ENCODE measurements around the gene SNX8.

The SNX8 gene

GRCh38 chr7:2283074-2283473 is 31.2 kb downstream of the SNX8 start:
- H2AFZ ChIP-seq (ENCODE audit: low read depth, low read length) = no peak overlapping the region
- no peak overlapping the region for H3K27ac ChIP-seq (ENCODE audit: low read length)
- H3K4me3 ChIP-seq (ENCODE audit: low read depth in 1 of 2, low read length in 2 of 2) = no peak overlapping the region
- H3K9me3 ChIP-seq (ENCODE audit: insufficient read depth, low read length, severe bottlenecking) = no peaks in the 10 kb centered on the region
- peaks cover 23% of the 10 kb centered on the region; the same call in 1 of the 2 replicates for H4K20me1 ChIP-seq (ENCODE audit: insufficient read depth, low read length)
- no peaks in the 10 kb centered on the region for H3K36me3 ChIP-seq (ENCODE audit: insufficient read depth, low read length)
- no peak overlapping the region for H3K9ac ChIP-seq (ENCODE audit: low read depth, low read length)
- no peak overlapping the region for H3K4me2 ChIP-seq (ENCODE audit: insufficient read depth, low read length)
- ATAC-seq (ENCODE audit: insufficient read depth, low read depth) (no peak; the same call in 2 of the 3 replicates), DNase-seq (no peak)
- TF ChIP-seq EZH2 (IDR thresholded peaks at IDR 0.05; ENCODE audit: borderline replicate concordance, low read depth, low read length, severe bottlenecking) (no peak), CTCF (IDR thresholded peaks at IDR 0.05; ENCODE audit: borderline replicate concordance, extremely low read depth, low read length, poor library complexity, severe bottlenecking) (no peak)
- peaks cover 33% of the 10 kb centered on the region for H3K79me2 ChIP-seq (ENCODE audit: insufficient read depth, low read length)
- no peaks in the 10 kb centered on the region for H3K27me3 ChIP-seq (ENCODE audit: insufficient read depth, low read length, poor library complexity)
- H3K4me1 ChIP-seq (ENCODE audit: insufficient read depth, low read length) = no peaks in the 10 kb centered on the region

GRCh38 chr7:2282185-2282751 is 32.0 kb downstream of the SNX8 start:
- H3K4me1 ChIP-seq (ENCODE audit: insufficient read depth, low read length) = no peaks in the 10 kb centered on the region

GRCh38 chr7:2281541-2281940 is 32.7 kb downstream of the SNX8 start:
- no peak for ATAC-seq (ENCODE audit: insufficient read depth, low read depth)
- Histone ChIP-seq H3K4me3 (ENCODE audit: low read depth in 1 of 2, low read length in 2 of 2) (no peak overlapping the region), H3K9ac (ENCODE audit: low read depth, low read length) (no peak overlapping the region), H3K9me3 (ENCODE audit: insufficient read depth, low read length, severe bottlenecking) (no peaks in the 10 kb centered on the region), H3K4me2 (ENCODE audit: insufficient read depth, low read length) (no peak overlapping the region), H4K20me1 (ENCODE audit: insufficient read depth, low read length) (peaks cover 27% of the 10 kb centered on the region; the same call in 1 of the 2 replicates), H2AFZ (ENCODE audit: low read depth, low read length) (no peak overlapping the region), H3K4me1 (ENCODE audit: insufficient read depth, low read length) (no peaks in the 10 kb centered on the region), H3K36me3 (ENCODE audit: insufficient read depth, low read length) (no peaks in the 10 kb centered on the region; the same call in 1 of the 2 replicates), H3K27me3 (ENCODE audit: insufficient read depth, low read length, poor library complexity) (no peaks in the 10 kb centered on the region), H3K27ac (ENCODE audit: low read length) (no peak overlapping the region), H3K79me2 (ENCODE audit: insufficient read depth, low read length) (peaks cover 31% of the 10 kb centered on the region)
- DNase-seq = no peak
- TF ChIP-seq EZH2 (IDR thresholded peaks at IDR 0.05; ENCODE audit: borderline replicate concordance, low read depth, low read length, severe bottlenecking) = no peak
- TF ChIP-seq CTCF (IDR thresholded peaks at IDR 0.05; ENCODE audit: borderline replicate concordance, extremely low read depth, low read length, poor library complexity, severe bottlenecking) = no peak

More at GRCh38 chr7:2282185-2282751, 32.0 kb downstream of the SNX8 start:
- Histone ChIP-seq H3K79me2 (ENCODE audit: insufficient read depth, low read length) (peaks cover 29% of the 10 kb centered on the region), H3K27me3 (ENCODE audit: insufficient read depth, low read length, poor library complexity) (no peaks in the 10 kb centered on the region), H3K4me3 (ENCODE audit: low read depth in 1 of 2, low read length in 2 of 2) (no peak overlapping the region), H2AFZ (ENCODE audit: low read depth, low read length) (no peak overlapping the region), H4K20me1 (ENCODE audit: insufficient read depth, low read length) (peaks cover 23% of the 10 kb centered on the region; the same call in 1 of the 2 replicates), H3K9me3 (ENCODE audit: insufficient read depth, low read length, severe bottlenecking) (no peaks in the 10 kb centered on the region), H3K4me2 (ENCODE audit: insufficient read depth, low read length) (no peak overlapping the region), H3K9ac (ENCODE audit: low read depth, low read length) (no peak overlapping the region), H3K36me3 (ENCODE audit: insufficient read depth, low read length) (no peaks in the 10 kb centered on the region), H3K27ac (ENCODE audit: low read length) (no peak overlapping the region)
- DNase-seq (no peak), ATAC-seq (ENCODE audit: insufficient read depth, low read depth) (no peak)
- TF ChIP-seq CTCF (IDR thresholded peaks at IDR 0.05; ENCODE audit: borderline replicate concordance, extremely low read depth, low read length, poor library complexity, severe bottlenecking) = no peak
- TF ChIP-seq EZH2 (IDR thresholded peaks at IDR 0.05; ENCODE audit: borderline replicate concordance, low read depth, low read length, severe bottlenecking) = no peak
